SH-SY5Y (cell line): ENCODE measurements around the gene AKAIN1.

ENCODE experiments used
- GATA2 ChIP-seq: IDR thresholded peaks from 2 replicates; pipeline ENCODE4 v1.6.1; 2011; ENCODE audit warnings: mild to moderate bottlenecking, low read depth, low read length
- GATA3 ChIP-seq: IDR thresholded peaks from 2 replicates; pipeline ENCODE4 v1.6.1; 2011; ENCODE audit warnings: low read depth, mild to moderate bottlenecking, low read length, moderate library complexity

DNA sequence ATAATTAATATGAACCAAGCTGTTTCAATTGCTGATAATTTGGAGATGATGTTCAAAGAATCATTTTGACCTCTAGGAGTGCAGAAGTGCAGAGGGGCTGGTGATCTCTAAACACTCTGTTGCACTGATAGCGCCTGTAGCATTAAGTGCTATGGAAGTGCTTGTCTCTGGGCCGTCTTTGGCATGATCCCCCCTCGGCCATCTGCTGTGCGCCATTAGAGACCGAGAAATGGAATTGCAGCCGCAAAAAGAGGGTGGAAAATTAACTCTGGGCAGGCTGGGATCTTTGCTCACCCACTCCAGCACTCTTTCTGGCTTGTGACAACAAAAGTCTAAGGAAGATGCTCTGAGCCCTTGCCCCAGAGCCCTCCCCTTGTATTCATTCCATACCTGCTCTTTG is 23.4 kb downstream of the AKAIN1 start:
- TF ChIP-seq GATA2 (no peak), GATA3 (no peak)
